KMS-11 (cell line): ENCODE measurements around the gene GJD3.

ENCODE experiments used
- H2AFZ ChIP-seq: fragments of 200-600 bp; sonication (generic); 2 replicates; pipeline ENCODE4 v1.6.1; 2016; ENCODE audit warnings: antibody characterized with exemption, mixed run types, low read depth
- H3K27ac ChIP-seq: fragments of 200-600 bp; sonication (generic); 2 replicates; pipeline ENCODE4 v1.6.1; 2016; ENCODE audit warnings: mild to moderate bottlenecking, mixed run types
- H3K27me3 ChIP-seq: fragments of 200-600 bp; sonication (generic); 2 replicates; pipeline ENCODE4 v1.6.1; 2017; ENCODE audit warnings: mild to moderate bottlenecking, low read depth, mixed run types, moderate library complexity; ENCODE audit not compliant: insufficient read depth
- H3K36me3 ChIP-seq: fragments of 200-600 bp; sonication (generic); 2 replicates; pipeline ENCODE4 v1.6.1; 2017; ENCODE audit warnings: mild to moderate bottlenecking, mixed run types; ENCODE audit not compliant: insufficient read depth
- H3K4me1 ChIP-seq: fragments of 200-600 bp; sonication (generic); 2 replicates; pipeline ENCODE4 v1.6.1; 2016; ENCODE audit warnings: mild to moderate bottlenecking, low read depth, mixed run types; ENCODE audit not compliant: poor library complexity, severe bottlenecking
- H3K4me2 ChIP-seq: fragments of 200-600 bp; sonication (generic); 2 replicates; pipeline ENCODE4 v1.7.0; 2016; ENCODE audit warnings: mild to moderate bottlenecking, mixed run types
- H3K4me3 ChIP-seq: fragments of 200-600 bp; sonication (generic); IDR thresholded peaks from 2 replicates; pipeline ENCODE4 v1.6.1; 2017; ENCODE audit warnings: low read depth, low read length, mixed read lengths; ENCODE audit not compliant: insufficient read depth
- H3K79me2 ChIP-seq: fragments of 200-600 bp; sonication (generic); 2 replicates; pipeline ENCODE4 v1.6.1; 2016; ENCODE audit warnings: low read depth, mixed run types; ENCODE audit not compliant: insufficient read depth
- H3K9ac ChIP-seq: fragments of 200-600 bp; sonication (generic); 2 replicates; pipeline ENCODE4 v1.6.1; 2016; ENCODE audit warnings: mild to moderate bottlenecking, mixed run types
- H4K20me1 ChIP-seq: fragments of 200-600 bp; sonication (generic); 2 replicates; pipeline ENCODE4 v1.6.1; 2016; ENCODE audit warnings: mild to moderate bottlenecking, mixed run types; ENCODE audit not compliant: insufficient read depth
- CTCF ChIP-seq: fragments of 200-600 bp; sonication (generic); conservative IDR thresholded peaks from 2 replicates; pipeline ENCODE4 v1.6.1; 2017; ENCODE audit warnings: low read depth, mild to moderate bottlenecking, antibody characterized with exemption, low read length, moderate library complexity, mixed read lengths

GJD3 gene

GRCh38 chr17:40321524-40321929 is 43.0 kb downstream of the GJD3 start:
- Histone ChIP-seq H3K27ac (peak overlapping the region; percentile 93), H3K36me3 (no peaks in the 10 kb centered on the region), H3K79me2 (peaks cover 91% of the 10 kb centered on the region), H3K4me2 (peak overlapping the region; percentile 86), H2AFZ (no peak overlapping the region), H3K27me3 (no peaks in the 10 kb centered on the region), H3K4me1 (peaks cover 68% of the 10 kb centered on the region), H3K4me3 (peak overlapping the region; percentile 24), H3K9ac (peak overlapping the region; percentile 83), H4K20me1 (no peaks in the 10 kb centered on the region)
- no peak for TF ChIP-seq CTCF

- Histone ChIP-seq H4K20me1 (no peaks in the 10 kb centered on the region), H3K9ac (peak overlapping the region; percentile 83), H2AFZ (no peak overlapping the region), H3K4me1 (peaks cover 68% of the 10 kb centered on the region), H3K27me3 (no peaks in the 10 kb centered on the region), H3K4me3 (peak overlapping the region; percentile 24), H3K27ac (peak overlapping the region; percentile 93), H3K36me3 (no peaks in the 10 kb centered on the region), H3K4me2 (peak overlapping the region; percentile 86), H3K79me2 (peaks cover 86% of the 10 kb centered on the region)
- TF ChIP-seq CTCF: no peak
Measured at GRCh38 chr17:40320756-40321523, 43.6 kb downstream of the GJD3 start.

- peaks cover 68% of the 10 kb centered on the region for H3K4me1 ChIP-seq
- H3K9ac ChIP-seq: peak overlapping the region; percentile 83
- H3K79me2 ChIP-seq: peaks cover 76% of the 10 kb centered on the region
- H3K4me2 ChIP-seq: peak overlapping the region; percentile 86
- peak overlapping the region; percentile 93 for H3K27ac ChIP-seq
- no peaks in the 10 kb centered on the region for H4K20me1 ChIP-seq
- H3K27me3 ChIP-seq: no peaks in the 10 kb centered on the region
- no peak overlapping the region for H2AFZ ChIP-seq
- no peak for TF ChIP-seq CTCF
- H3K36me3 ChIP-seq: no peaks in the 10 kb centered on the region
- H3K4me3 ChIP-seq: peak overlapping the region; percentile 4
Measured at GRCh38 chr17:40319651-40320540, 44.6 kb downstream of the GJD3 start.

- H2AFZ ChIP-seq: no peak overlapping the region
- no peaks in the 10 kb centered on the region for H4K20me1 ChIP-seq
- H3K4me3 ChIP-seq: no peak overlapping the region
- H3K4me2 ChIP-seq: peak overlapping the region; percentile 86
- H3K27me3 ChIP-seq: no peaks in the 10 kb centered on the region
- H3K36me3 ChIP-seq: no peaks in the 10 kb centered on the region
- H3K79me2 ChIP-seq: peaks cover 66% of the 10 kb centered on the region
- H3K4me1 ChIP-seq: peaks cover 68% of the 10 kb centered on the region
- TF ChIP-seq CTCF: no peak
- H3K9ac ChIP-seq: peak overlapping the region; percentile 83
- peak overlapping the region; percentile 93 for H3K27ac ChIP-seq
Measured at GRCh38 chr17:40318830-40319391, 45.6 kb downstream of the GJD3 start.
